ENCODE data around the gene RNF157.

DNA sequence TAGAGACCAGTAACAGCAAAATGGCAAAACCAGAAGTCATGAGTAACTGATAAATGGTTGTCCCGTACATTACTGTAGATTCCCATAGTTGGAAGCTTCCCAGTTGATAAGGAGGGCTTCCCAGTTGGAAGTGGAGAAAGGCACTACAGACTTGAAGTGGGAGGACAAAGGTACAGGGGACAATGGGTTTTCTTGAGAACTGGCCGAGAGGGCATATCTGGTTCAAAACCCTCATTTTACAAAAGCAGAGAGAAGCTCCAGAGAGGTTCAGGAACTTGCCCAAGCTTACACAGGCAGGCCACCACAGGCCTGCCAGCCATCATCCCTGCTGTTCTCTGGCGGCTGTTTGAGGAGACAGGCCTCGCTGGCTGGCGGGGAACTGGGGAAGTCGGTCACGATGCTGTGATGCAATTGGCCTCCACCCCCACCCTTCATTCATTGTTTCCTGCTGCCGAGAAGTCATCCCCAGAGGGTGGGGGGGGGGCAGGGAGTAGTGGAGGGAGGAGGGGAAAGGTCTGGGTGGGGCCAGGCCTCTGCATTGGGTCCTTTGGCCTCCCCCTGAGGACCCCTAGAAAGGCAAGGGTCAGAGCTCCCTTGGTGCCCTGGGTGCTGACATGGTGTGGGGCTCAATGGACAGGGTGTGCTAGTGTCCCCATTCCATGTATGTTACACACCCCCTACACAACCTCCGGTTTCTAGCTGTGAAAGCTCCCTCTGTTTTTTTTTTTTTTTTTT, 27.9 kb upstream of the RNF157 start:
- TF ChIP-seq, protein P1, sequence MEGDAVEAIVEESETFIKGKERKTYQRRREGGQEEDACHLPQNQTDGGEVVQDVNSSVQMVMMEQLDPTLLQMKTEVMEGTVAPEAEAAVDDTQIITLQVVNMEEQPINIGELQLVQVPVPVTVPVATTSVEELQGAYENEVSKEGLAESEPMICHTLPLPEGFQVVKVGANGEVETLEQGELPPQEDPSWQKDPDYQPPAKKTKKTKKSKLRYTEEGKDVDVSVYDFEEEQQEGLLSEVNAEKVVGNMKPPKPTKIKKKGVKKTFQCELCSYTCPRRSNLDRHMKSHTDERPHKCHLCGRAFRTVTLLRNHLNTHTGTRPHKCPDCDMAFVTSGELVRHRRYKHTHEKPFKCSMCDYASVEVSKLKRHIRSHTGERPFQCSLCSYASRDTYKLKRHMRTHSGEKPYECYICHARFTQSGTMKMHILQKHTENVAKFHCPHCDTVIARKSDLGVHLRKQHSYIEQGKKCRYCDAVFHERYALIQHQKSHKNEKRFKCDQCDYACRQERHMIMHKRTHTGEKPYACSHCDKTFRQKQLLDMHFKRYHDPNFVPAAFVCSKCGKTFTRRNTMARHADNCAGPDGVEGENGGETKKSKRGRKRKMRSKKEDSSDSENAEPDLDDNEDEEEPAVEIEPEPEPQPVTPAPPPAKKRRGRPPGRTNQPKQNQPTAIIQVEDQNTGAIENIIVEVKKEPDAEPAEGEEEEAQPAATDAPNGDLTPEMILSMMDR (IDR thresholded peaks at IDR 0.05; ENCODE audit: poor library complexity), result no peak
- no peak for TF ChIP-seq EZH2 (IDR thresholded peaks at IDR 0.05; ENCODE audit: borderline replicate concordance)

All from hepatocyte (in vitro differentiated cells).